ENCODE measurements around the gene ARHGAP15.

Gene ARHGAP15

DNA sequence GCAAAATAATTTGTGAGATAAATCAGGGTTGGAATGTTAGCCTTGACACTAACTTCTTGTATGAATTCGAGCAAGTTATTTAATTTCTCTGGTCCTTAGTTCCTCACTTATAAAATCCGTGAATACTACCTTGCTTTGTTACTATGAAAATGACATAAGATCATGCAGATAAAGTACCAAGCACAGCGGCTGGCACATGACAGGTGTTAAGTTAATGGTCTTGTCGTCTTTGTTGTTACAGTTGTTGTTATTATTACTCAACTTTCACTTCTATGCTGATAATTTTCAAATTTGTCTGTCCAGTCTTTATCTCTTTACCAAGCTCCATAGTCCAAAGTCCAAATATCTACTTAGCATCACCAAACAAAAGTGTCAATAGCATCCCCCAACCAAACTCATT lies 482.1 kb downstream of the ARHGAP15 start:
- no peak for TF ChIP-seq ZNF274 (IDR thresholded peaks at IDR 0.05; ENCODE audit: low read depth, low read length)

DNA sequence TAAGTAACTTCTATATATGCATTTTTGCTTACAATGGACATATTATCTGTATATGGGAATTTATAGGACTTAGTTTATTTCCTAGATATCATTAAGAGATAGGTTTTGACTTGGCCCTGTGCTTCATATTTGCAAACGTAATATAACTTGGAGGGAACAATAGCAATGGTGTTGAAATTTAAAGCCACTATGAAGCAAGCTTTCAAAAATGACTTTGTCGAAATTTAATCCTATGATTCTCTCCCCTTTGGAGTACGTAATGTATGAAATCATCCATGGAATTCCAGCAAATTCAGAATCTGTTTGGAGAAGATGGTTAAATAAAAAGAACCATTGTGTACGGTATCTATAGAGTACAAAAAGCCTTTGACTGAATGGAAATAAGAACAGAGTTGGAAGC lies 486.3 kb downstream of the ARHGAP15 start:
- no peak overlapping the region for H3K4me3 ChIP-seq (ENCODE audit: low read length)
- no peak for TF ChIP-seq ZNF274 (IDR thresholded peaks at IDR 0.05; ENCODE audit: low read depth, low read length)

More for the DNA sequence above, 482.1 kb downstream of the ARHGAP15 start:
- no peak overlapping the region for H3K4me3 ChIP-seq (ENCODE audit: low read length)

GRCh38 chr2:143616452-143616851 lies 487.2 kb downstream of the ARHGAP15 start:
- no peak for TF ChIP-seq ZNF274 (IDR thresholded peaks at IDR 0.05; ENCODE audit: low read depth, low read length)

GRCh38 chr2:143617803-143618415 lies 488.7 kb downstream of the ARHGAP15 start:
- TF ChIP-seq ZNF274 (IDR thresholded peaks at IDR 0.05; ENCODE audit: low read depth, low read length) = no peak
- no peak overlapping the region for H3K4me3 ChIP-seq (ENCODE audit: low read length)

More at GRCh38 chr2:143616452-143616851, 487.2 kb downstream of the ARHGAP15 start:
- H3K4me3 ChIP-seq (ENCODE audit: low read length) = no peak overlapping the region

- no peak for TF ChIP-seq ZNF274 (IDR thresholded peaks at IDR 0.05; ENCODE audit: low read depth, low read length)
- H3K4me3 ChIP-seq (ENCODE audit: low read length) = no peak overlapping the region
Measured at GRCh38 chr2:143622106-143622505, 492.9 kb downstream of the ARHGAP15 start.

DNA sequence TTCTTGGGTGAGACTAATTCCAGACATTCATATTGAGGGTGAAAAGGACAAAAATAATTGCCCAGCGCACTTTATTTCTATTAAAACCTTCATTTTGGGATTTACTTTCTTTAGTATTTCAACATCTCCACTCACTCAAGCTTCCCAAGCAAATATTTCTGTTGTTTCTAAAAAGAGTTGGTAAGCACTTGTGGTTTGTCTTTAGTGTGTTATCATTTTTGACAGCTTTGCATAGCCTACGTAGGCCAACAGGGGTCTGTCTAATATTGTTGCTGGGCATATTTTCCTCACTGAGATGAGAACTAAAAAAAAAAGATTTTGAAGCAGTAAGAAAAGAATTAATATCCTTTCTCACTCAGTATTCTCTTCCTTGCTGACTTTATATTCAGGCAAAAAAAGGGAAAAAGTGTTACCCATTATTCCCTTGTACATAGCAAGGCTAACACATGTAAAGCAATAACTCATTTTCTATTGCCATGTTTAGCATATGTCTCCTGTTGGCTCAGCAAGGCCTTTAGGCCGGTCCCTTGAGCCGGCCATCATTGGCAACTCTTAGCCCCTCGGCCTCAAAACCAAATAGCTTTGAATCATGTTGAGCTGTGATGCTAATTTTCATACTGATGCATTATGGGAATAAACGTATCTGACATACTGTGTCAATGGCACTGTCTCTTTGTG lies 494.2 kb downstream of the ARHGAP15 start:
- no peak overlapping the region for H3K4me3 ChIP-seq (ENCODE audit: low read length)
- TF ChIP-seq ZNF274 (IDR thresholded peaks at IDR 0.05; ENCODE audit: low read depth, low read length) = no peak

DNA sequence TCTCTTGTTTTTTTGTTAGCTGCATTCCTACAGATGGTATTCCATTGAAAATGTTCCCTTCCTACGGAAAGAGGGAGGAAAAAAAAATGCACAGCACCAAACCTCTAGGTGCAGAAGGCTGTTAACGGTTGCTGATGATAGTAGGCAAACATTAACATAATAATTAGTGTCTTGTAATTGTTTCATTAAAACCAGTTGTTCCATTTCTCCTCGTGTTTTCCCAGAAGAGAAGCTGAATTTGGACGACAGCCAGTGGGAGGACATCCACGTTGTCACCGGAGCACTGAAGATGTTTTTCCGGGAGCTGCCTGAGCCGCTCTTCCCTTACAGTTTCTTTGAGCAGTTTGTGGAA lies 494.7 kb downstream of the ARHGAP15 start:
- TF ChIP-seq ZNF274 (IDR thresholded peaks at IDR 0.05; ENCODE audit: low read depth, low read length) = no peak

DNA sequence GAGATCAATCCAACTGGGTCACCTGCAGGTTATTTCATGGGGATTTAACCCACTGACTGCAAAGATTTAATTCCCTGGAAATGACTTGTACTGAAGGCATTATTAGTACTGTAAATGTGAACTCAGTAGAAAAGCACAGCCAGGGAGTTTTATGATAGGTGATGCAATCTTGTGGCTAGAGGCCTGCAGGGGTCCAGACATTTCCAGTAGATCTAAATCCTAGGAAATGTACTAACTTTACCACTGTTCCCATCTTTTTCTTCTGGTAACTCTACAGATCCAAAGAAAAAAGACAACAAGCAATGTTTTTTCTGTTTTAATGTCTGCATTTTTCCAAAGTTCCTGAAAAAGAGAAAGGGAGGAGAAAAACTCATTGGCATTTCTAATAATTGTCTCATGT lies 500.1 kb downstream of the ARHGAP15 start:
- H3K4me3 ChIP-seq (ENCODE audit: low read length) = no peak overlapping the region
- TF ChIP-seq ZNF274 (IDR thresholded peaks at IDR 0.05; ENCODE audit: low read depth, low read length) = no peak

More for the DNA sequence above, 494.7 kb downstream of the ARHGAP15 start:
- H3K4me3 ChIP-seq (ENCODE audit: low read length) = no peak overlapping the region

- TF ChIP-seq ZNF274 (IDR thresholded peaks at IDR 0.05; ENCODE audit: low read depth, low read length) = no peak
- H3K4me3 ChIP-seq (ENCODE audit: low read length) = no peak overlapping the region
Measured at GRCh38 chr2:143632751-143633374, 503.6 kb downstream of the ARHGAP15 start.

GRCh38 chr2:143633419-143633818 lies 504.2 kb downstream of the ARHGAP15 start:
- TF ChIP-seq ZNF274 (IDR thresholded peaks at IDR 0.05; ENCODE audit: low read depth, low read length) = no peak
- no peak overlapping the region for H3K4me3 ChIP-seq (ENCODE audit: low read length)

- no peak for TF ChIP-seq ZNF274 (IDR thresholded peaks at IDR 0.05; ENCODE audit: low read depth, low read length)
- no peak overlapping the region for H3K4me3 ChIP-seq (ENCODE audit: low read length)
Measured at GRCh38 chr2:143635302-143635701, 506.1 kb downstream of the ARHGAP15 start.

- no peak overlapping the region for H3K4me3 ChIP-seq (ENCODE audit: low read length)
- TF ChIP-seq ZNF274 (IDR thresholded peaks at IDR 0.05; ENCODE audit: low read depth, low read length) = no peak
Measured at GRCh38 chr2:143635936-143636335, 506.7 kb downstream of the ARHGAP15 start.

DNA sequence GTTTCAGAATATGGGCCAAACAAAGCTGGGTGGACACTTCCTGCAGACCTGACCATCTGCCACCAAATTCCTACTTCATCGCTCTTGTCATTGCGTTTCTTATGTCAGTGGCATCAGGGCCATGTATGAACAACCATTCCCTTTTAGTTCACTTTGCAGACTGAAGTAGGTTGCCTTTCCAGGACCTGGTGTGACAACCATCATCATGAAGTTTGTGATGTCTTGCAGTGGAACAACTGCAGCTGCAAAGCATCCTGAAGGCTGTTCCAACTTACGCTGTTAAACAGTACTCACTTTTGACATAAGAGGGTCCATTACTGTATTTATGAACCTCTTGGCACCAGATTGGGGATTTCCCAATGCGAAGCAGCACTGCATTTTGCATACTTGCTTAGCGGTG lies 511.6 kb downstream of the ARHGAP15 start:
- H3K4me3 ChIP-seq (ENCODE audit: low read length) = no peak overlapping the region
- TF ChIP-seq ZNF274 (IDR thresholded peaks at IDR 0.05; ENCODE audit: low read depth, low read length) = no peak

DNA sequence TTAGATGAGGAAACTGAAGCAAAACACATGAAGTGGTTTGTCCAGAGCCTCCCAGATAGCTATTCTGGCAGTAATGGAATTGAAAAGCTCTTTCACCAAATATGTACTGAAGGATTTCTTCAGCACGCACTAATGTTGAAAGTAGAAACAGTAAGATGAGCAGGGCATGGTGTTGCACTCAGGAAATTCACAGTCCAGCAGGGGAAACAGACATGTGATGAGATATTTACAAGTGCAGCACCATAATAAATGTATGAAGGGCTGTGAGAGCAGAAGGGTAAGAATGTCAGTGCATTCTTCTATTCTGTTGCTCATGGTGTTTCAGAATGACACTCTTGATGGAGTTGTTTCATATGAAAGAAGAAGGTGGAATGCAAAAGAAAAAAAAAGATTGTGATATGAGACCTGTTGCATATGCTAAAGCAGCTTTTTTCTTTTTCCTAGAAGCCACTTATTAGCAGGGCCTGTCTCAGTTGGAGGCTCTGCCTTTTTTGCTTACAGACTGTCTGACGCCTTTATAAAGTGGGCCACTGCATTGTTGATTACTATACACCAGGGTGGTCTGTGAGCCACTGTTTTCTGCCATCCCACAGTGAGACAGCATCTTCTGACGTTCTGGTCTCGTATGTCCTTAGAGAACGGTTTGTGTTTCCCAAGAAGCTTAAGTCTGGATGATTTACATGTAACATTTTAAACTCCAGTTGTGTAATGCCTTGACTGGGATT lies 516.9 kb downstream of the ARHGAP15 start:
- TF ChIP-seq ZNF274 (IDR thresholded peaks at IDR 0.05; ENCODE audit: low read depth, low read length) = no peak
- no peak overlapping the region for H3K4me3 ChIP-seq (ENCODE audit: low read length)

Measured in GM08714 (cell line).